Breast epithelium (tissue), 4 donors: ENCODE data around the gene PRCD. TPM values are rescaled to one million over a fixed set of nuclear protein-coding genes. Genes with fewer than 3 reads are reported as not detected.
"Not testable (repeated sequence)": the region's sequence is repeated elsewhere in the genome, so short reads cannot be mapped to it uniquely, and the experiment has no call there.

ENCODE experiments used
- DNase-seq, 2 donors: peaks; one replicate each; pipeline ENCODE4 v3.0.0-alpha.2; 2019; ENCODE audit warnings: low spot score in 2 of 2
- H3K27ac ChIP-seq, 2 donors: fragments of 200-600 bp; sonication (generic) in 1 of 2; one replicate each; pipeline ENCODE4 v1.5.1; 2016 to 2019; ENCODE audit warnings: mild to moderate bottlenecking in 1 of 2
- H3K27me3 ChIP-seq, 2 donors: fragments of 200-600 bp; sonication (generic) in 1 of 2; one replicate each; pipeline versions ENCODE4 v1.5.1 to v1.6.0; 2017 to 2019; ENCODE audit warnings: control low read depth in 1 of 2, mild to moderate bottlenecking in 1 of 2
- H3K36me3 ChIP-seq: fragments of 200-600 bp; one replicate; pipeline ENCODE4 v1.5.1; 2019
- H3K4me1 ChIP-seq, 2 donors: fragments of 200-600 bp; sonication (generic); one replicate each; pipeline ENCODE4 v1.5.1; 2016 to 2019; ENCODE audit warnings: control low read depth in 1 of 2
- H3K4me3 ChIP-seq, 3 donors: fragments of 200-600 bp; sonication (generic); 1 replicate in 2 of 3; 2 replicates in 1 of 3; pipeline ENCODE4 v1.5.1; 2016 to 2019; ENCODE audit warnings: mild to moderate bottlenecking in 3 of 3, moderate library complexity in 2 of 3
- H3K9me3 ChIP-seq, 2 donors: fragments of 200-600 bp; sonication (generic) in 1 of 2; one replicate each; pipeline ENCODE4 v1.5.1; 2016 to 2019; ENCODE audit warnings: control low read depth in 1 of 2
- CTCF ChIP-seq, 3 donors: fragments of 450-650 bp; IDR thresholded peaks; one replicate each; pipeline ENCODE4 v1.5.1; 2016 to 2017; ENCODE audit warnings: antibody characterized with exemption in 3 of 3, mild to moderate bottlenecking in 3 of 3, moderate library complexity in 3 of 3
- POLR2A ChIP-seq: fragments of 450-650 bp; IDR thresholded peaks from one replicate; pipeline ENCODE4 v1.6.1; 2016; ENCODE audit warnings: antibody characterized with exemption, mild to moderate bottlenecking, moderate library complexity
- POLR2AphosphoS5 ChIP-seq, 3 donors: sonication (generic); formaldehyde crosslinking; IDR thresholded peaks; one replicate each; pipeline ENCODE4 v1.6.1; 2017; ENCODE audit warnings: antibody characterized with exemption in 3 of 3
- intact Hi-C: fragments of 100-400 bp; cut with DNase I; formaldehyde crosslinking; loops from one replicate; pipeline ENCODE4 v1.15.1; 2023; ENCODE audit warnings: low total_unique reads
- total RNA-seq, 3 donors: library from RNA; depleted of rRNA; stranded (reverse); fragments of >200 nt; gene quantifications; one replicate each; pipeline ENCODE4 v1.1.0, GENCODE V29; 2016

PRCD gene
- total RNA-seq, 3 donors from 2014 or later: 1.5 to 7.2 (median 4.9) TPM

- Histone ChIP-seq H3K27me3 (no peaks in the 10 kb centered on the region), H3K36me3 (no peaks in the 10 kb centered on the region), H3K4me1 (peaks cover 20 to 25% of the 10 kb centered on the region in 2 donors), H3K27ac (peak overlapping the region; percentile 94 to 99), H3K4me3 (no peak overlapping the region), H3K9me3 (no peaks in the 10 kb centered on the region)
- intact Hi-C loops: loop anchor here (10.0 kb wide), 1 partner anchor 164 kb away; no protein-coding TSS in a partner anchor
- TF ChIP-seq CTCF (IDR thresholded peaks at IDR 0.05) (no peak), POLR2A (no peak)
- no peak for DNase-seq
Observed at GRCh38 chr17:76530811-76531485, 8.9 kb upstream of the PRCD start.

- Histone ChIP-seq H3K27me3 (no peaks in the 10 kb centered on the region), H3K4me1 (peaks cover 20 to 25% of the 10 kb centered on the region in 2 donors), H3K4me3 (no peak overlapping the region), H3K9me3 (no peaks in the 10 kb centered on the region), H3K27ac (peak overlapping the region; percentile 94 to 99), H3K36me3 (no peaks in the 10 kb centered on the region)
- DNase-seq: no peak
- no peak for TF ChIP-seq POLR2AphosphoS5 (IDR thresholded peaks at IDR 0.05)
- intact Hi-C loops: loop anchor here (10.0 kb wide), 1 partner anchor 163 kb away; no protein-coding TSS in a partner anchor
Observed at GRCh38 chr17:76531486-76532038, 8.3 kb upstream of the PRCD start.

- Histone ChIP-seq H3K4me3 (no peak overlapping the region), H3K36me3 (no peaks in the 10 kb centered on the region), H3K4me1 (peaks cover 20 to 25% of the 10 kb centered on the region in 2 donors), H3K9me3 (no peaks in the 10 kb centered on the region), H3K27ac (peak overlapping the region; percentile 94 to 99), H3K27me3 (no peaks in the 10 kb centered on the region)
- intact Hi-C loops: loop anchor here (10.0 kb wide), 1 partner anchor 163 kb away; no protein-coding TSS in a partner anchor
- DNase-seq: no peak
- TF ChIP-seq CTCF (IDR thresholded peaks at IDR 0.05): no peak
- TF ChIP-seq POLR2A: no peak
- no peak for TF ChIP-seq POLR2AphosphoS5 (IDR thresholded peaks at IDR 0.05)
Observed at GRCh38 chr17:76532072-76532651, 7.7 kb upstream of the PRCD start.

- Histone ChIP-seq H3K27ac (peak overlapping the region in 1 of 2 donors; percentile 92), H3K4me1 (peaks cover 16 to 22% of the 10 kb centered on the region in 2 donors)
- not testable (repeated sequence) for H3K27me3 ChIP-seq, H3K4me3 ChIP-seq, H3K9me3 ChIP-seq, H3K36me3 ChIP-seq, DNase-seq
- intact Hi-C loops: loop anchor here (10.0 kb wide), 1 partner anchor 161 kb away; no protein-coding TSS in a partner anchor
Observed at GRCh38 chr17:76533640-76534359, 6.0 kb upstream of the PRCD start.

- Histone ChIP-seq H3K9me3 (no peaks in the 10 kb centered on the region), H3K36me3 (no peaks in the 10 kb centered on the region), H3K4me3 (peak overlapping the region in 1 of 3 donors; percentile 86), H3K4me1 (peaks cover 3 to 11% of the 10 kb centered on the region in 2 donors), H3K27me3 (peaks cover 0 to 7% of the 10 kb centered on the region in 2 donors), H3K27ac (peak overlapping the region; percentile 59 to 92)
- no peak for DNase-seq
- TF ChIP-seq POLR2A: no peak
- TF ChIP-seq CTCF (IDR thresholded peaks at IDR 0.05): no peak
- no peak for TF ChIP-seq POLR2AphosphoS5 (IDR thresholded peaks at IDR 0.05)
- intact Hi-C loops: loop anchor here (10.0 kb wide), 1 partner anchor 160 kb away; no protein-coding TSS in a partner anchor
Observed at GRCh38 chr17:76534831-76535732, 4.8 kb upstream of the PRCD start.
